PC-3 (cell line): ENCODE data around the gene RAB6B. TPM values are rescaled to one million over a fixed set of nuclear protein-coding genes. Genes with fewer than 3 reads are reported as not detected.
A peak's percentile ranks its signal among the peaks of the same experiment; 100 is the strongest.

Source experiments
- ATAC-seq: fragments of 200-7000 bp; cut with Tn5 transposase; 2 replicates; pipeline ENCODE4 v1.9.1; 2020; ENCODE audit warnings: mild to moderate bottlenecking, moderate library complexity
- BruUV-seq: library from RNA; stranded (reverse); fragments of 400-500 nt; replicated peaks from 2 replicates; lab custom pipeline; 2021; lab: Mats Ljungman, UMichigan
- CTCF ChIA-PET: fragments of 300-600 bp; sonication (Branson Sonifier 250); formaldehyde crosslinking; loops from one replicate; lab custom pipeline; 2022; ENCODE audit warnings: antibody characterized with exemption; lab: Charles Lee
- POLR2A ChIA-PET: fragments of 300-600 bp; sonication (Branson Sonifier 250); formaldehyde crosslinking; loops from one replicate; lab custom pipeline; 2022; ENCODE audit warnings: antibody characterized with exemption; ENCODE audit not compliant: unreplicated experiment; lab: Charles Lee
- DNase-seq: peaks from one replicate; pipeline ENCODE4 v3.0.0-alpha.2; 2015
- H2AFZ ChIP-seq: fragments of 300-600 bp; sonication (generic); 2 replicates; pipeline ENCODE4 v1.6.0; 2016; ENCODE audit warnings: antibody characterized with exemption, low read length
- H3F3A ChIP-seq: fragments of 300-600 bp; sonication (generic); one replicate; pipeline ENCODE4 v1.6.0; 2017; ENCODE audit warnings: antibody characterized with exemption, low read length, control low read depth, mild to moderate bottlenecking; ENCODE audit not compliant: unreplicated experiment
- H3K27ac ChIP-seq: fragments of 300-600 bp; sonication (generic); 2 replicates; pipeline ENCODE4 v1.5.1; 2016; ENCODE audit warnings: mild to moderate bottlenecking, low read length
- H3K27me3 ChIP-seq: fragments of 300-600 bp; sonication (generic); 2 replicates; pipeline ENCODE4 v1.6.1; 2016; ENCODE audit warnings: low read length, mixed read lengths
- H3K36me3 ChIP-seq: fragments of 300-600 bp; sonication (generic); 2 replicates; pipeline ENCODE4 v1.6.1; 2016; ENCODE audit warnings: low read depth, mixed run types, low read length, mixed read lengths
- H3K4me1 ChIP-seq: fragments of 300-600 bp; sonication (generic); 2 replicates; pipeline ENCODE4 v1.5.1; 2016; ENCODE audit warnings: low read length; ENCODE audit not compliant: insufficient read depth
- H3K4me2 ChIP-seq: fragments of 300-600 bp; sonication (generic); 2 replicates; pipeline ENCODE4 v1.6.0; 2016; ENCODE audit warnings: low read length
- H3K4me3 ChIP-seq: fragments of 300-600 bp; sonication (generic); 2 replicates; pipeline ENCODE4 v1.5.1; 2016; ENCODE audit warnings: mild to moderate bottlenecking, low read length, mixed read lengths
- H3K79me2 ChIP-seq: fragments of 300-600 bp; sonication (generic); 2 replicates; pipeline ENCODE4 v1.6.1; 2017; ENCODE audit warnings: low read length, mixed read lengths
- H3K9ac ChIP-seq: fragments of 300-600 bp; sonication (generic); 2 replicates; pipeline ENCODE4 v1.6.0; 2016; ENCODE audit warnings: mild to moderate bottlenecking, low read length
- H3K9me2 ChIP-seq: fragments of 300-600 bp; sonication (generic); replicated peaks from 2 replicates; pipeline ENCODE4 v1.6.1; 2016; ENCODE audit warnings: mixed run types, low read length, mixed read lengths
- H3K9me3 ChIP-seq: fragments of 300-600 bp; sonication (generic); 2 replicates; pipeline ENCODE4 v1.6.1; 2016; ENCODE audit warnings: low read length, mixed read lengths
- H4K20me1 ChIP-seq: fragments of 300-600 bp; sonication (generic); 2 replicates; pipeline ENCODE4 v1.6.1; 2016; ENCODE audit warnings: low read length, mixed read lengths
- EZH2 ChIP-seq: fragments of 300-600 bp; sonication (generic); IDR thresholded peaks from one replicate; pipeline ENCODE4 v1.6.1; 2017; ENCODE audit warnings: antibody characterized with exemption, mild to moderate bottlenecking, low read length; ENCODE audit not compliant: unreplicated experiment
- EZH2phosphoT487 ChIP-seq: fragments of 300-600 bp; sonication (generic); IDR thresholded peaks from 2 replicates; pipeline ENCODE4 v1.6.1; 2018; ENCODE audit warnings: mild to moderate bottlenecking, antibody characterized with exemption, low read length, borderline replicate concordance
- intact Hi-C: fragments of 100-400 bp; cut with micrococcal nuclease; formaldehyde crosslinking; loops from 2 replicates; pipeline ENCODE4 v1.9.0; 2023
- total RNA-seq: library from RNA; depleted of rRNA; stranded (reverse); fragments of >200 nt; gene quantifications from 2 replicates; pipeline ENCODE4 v1.2.3, GENCODE V29; 2014
- TF ChIP-seq, protein P1 (sequence below): fragments of 300-600 bp; sonication (generic); conservative IDR thresholded peaks from 2 replicates; pipeline ENCODE4 v1.5.1; 2017; ENCODE audit warnings: antibody characterized with exemption, low read depth, mild to moderate bottlenecking, low read length

The RAB6B gene
- total RNA-seq, 1 experiment from 2014 or later: 0.22 TPM

- Histone ChIP-seq H3K9me3 (no peaks in the 10 kb centered on the region), H3K27me3 (peaks cover under 1% of the 10 kb centered on the region; the same call in 1 of the 2 replicates), H3K79me2 (no peaks in the 10 kb centered on the region), H4K20me1 (no peaks in the 10 kb centered on the region), H3K36me3 (no peaks in the 10 kb centered on the region), H2AFZ (no peak overlapping the region), H3K4me3 (no peak overlapping the region), H3K4me1 (no peaks in the 10 kb centered on the region), H3F3A (no peaks in the 10 kb centered on the region), H3K27ac (no peak overlapping the region), H3K4me2 (no peak overlapping the region), H3K9me2 (no peaks in the 10 kb centered on the region), H3K9ac (no peak overlapping the region)
- intact Hi-C loops: no loop called here
- ChIA-PET CTCF (no interaction called here), POLR2A (no interaction called here)
- BruUV-seq: no TSS peak
- ATAC-seq (no peak), DNase-seq (no peak)
- no peak for TF ChIP-seq EZH2phosphoT487
- no peak for TF ChIP-seq EZH2
- TF ChIP-seq, protein P1, sequence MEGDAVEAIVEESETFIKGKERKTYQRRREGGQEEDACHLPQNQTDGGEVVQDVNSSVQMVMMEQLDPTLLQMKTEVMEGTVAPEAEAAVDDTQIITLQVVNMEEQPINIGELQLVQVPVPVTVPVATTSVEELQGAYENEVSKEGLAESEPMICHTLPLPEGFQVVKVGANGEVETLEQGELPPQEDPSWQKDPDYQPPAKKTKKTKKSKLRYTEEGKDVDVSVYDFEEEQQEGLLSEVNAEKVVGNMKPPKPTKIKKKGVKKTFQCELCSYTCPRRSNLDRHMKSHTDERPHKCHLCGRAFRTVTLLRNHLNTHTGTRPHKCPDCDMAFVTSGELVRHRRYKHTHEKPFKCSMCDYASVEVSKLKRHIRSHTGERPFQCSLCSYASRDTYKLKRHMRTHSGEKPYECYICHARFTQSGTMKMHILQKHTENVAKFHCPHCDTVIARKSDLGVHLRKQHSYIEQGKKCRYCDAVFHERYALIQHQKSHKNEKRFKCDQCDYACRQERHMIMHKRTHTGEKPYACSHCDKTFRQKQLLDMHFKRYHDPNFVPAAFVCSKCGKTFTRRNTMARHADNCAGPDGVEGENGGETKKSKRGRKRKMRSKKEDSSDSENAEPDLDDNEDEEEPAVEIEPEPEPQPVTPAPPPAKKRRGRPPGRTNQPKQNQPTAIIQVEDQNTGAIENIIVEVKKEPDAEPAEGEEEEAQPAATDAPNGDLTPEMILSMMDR: no peak
Measured at GRCh38 chr3:133901847-133902246, 6.2 kb upstream of the RAB6B start.

GRCh38 chr3:133901083-133901482 is 5.4 kb upstream of the RAB6B start:
- H3K9me2 ChIP-seq: no peaks in the 10 kb centered on the region
- no peaks in the 10 kb centered on the region for H3F3A ChIP-seq
- peaks cover 4% of the 10 kb centered on the region for H3K27me3 ChIP-seq
- H3K4me3 ChIP-seq: no peak overlapping the region
- ChIA-PET CTCF (no interaction called here), POLR2A (no interaction called here)
- no peak overlapping the region for H3K4me2 ChIP-seq
- H3K79me2 ChIP-seq: no peaks in the 10 kb centered on the region
- TF ChIP-seq EZH2phosphoT487 (no peak), EZH2 (no peak)
- TF ChIP-seq, protein P1: peak; percentile 30; the same call in 1 of the 2 replicates
- intact Hi-C loops: no loop called here
- no peaks in the 10 kb centered on the region for H3K4me1 ChIP-seq
- no peaks in the 10 kb centered on the region for H3K9me3 ChIP-seq
- no peaks in the 10 kb centered on the region for H3K36me3 ChIP-seq
- no peak overlapping the region for H2AFZ ChIP-seq
- H3K9ac ChIP-seq: no peak overlapping the region
- H3K27ac ChIP-seq: no peak overlapping the region
- no TSS peak for BruUV-seq
- DNase-seq (no peak), ATAC-seq (no peak)
- no peaks in the 10 kb centered on the region for H4K20me1 ChIP-seq

- H3K36me3 ChIP-seq: no peaks in the 10 kb centered on the region
- no peak overlapping the region for H3K9ac ChIP-seq
- intact Hi-C loops: no loop called here
- H3K9me2 ChIP-seq: no peaks in the 10 kb centered on the region
- H3K27ac ChIP-seq: no peak overlapping the region
- ChIA-PET POLR2A (no interaction called here), CTCF (no interaction called here)
- DNase-seq (no peak), ATAC-seq (no peak)
- peaks cover 3% of the 10 kb centered on the region; the same call in 1 of the 2 replicates for H3K4me1 ChIP-seq
- no peak overlapping the region for H3K4me2 ChIP-seq
- H4K20me1 ChIP-seq: no peaks in the 10 kb centered on the region
- peaks cover 4% of the 10 kb centered on the region for H3K27me3 ChIP-seq
- H3K4me3 ChIP-seq: no peak overlapping the region
- H3K9me3 ChIP-seq: no peaks in the 10 kb centered on the region
- H2AFZ ChIP-seq: no peak overlapping the region
- no peaks in the 10 kb centered on the region for H3F3A ChIP-seq
- H3K79me2 ChIP-seq: no peaks in the 10 kb centered on the region
- TF ChIP-seq EZH2 (no peak), EZH2phosphoT487 (no peak)
- TF ChIP-seq, protein P1: no peak
- BruUV-seq: no TSS peak
Measured at GRCh38 chr3:133899311-133899710, 3.6 kb upstream of the RAB6B start.
